ENCODE results near the gene AKAP13.

Gene AKAP13

DNA sequence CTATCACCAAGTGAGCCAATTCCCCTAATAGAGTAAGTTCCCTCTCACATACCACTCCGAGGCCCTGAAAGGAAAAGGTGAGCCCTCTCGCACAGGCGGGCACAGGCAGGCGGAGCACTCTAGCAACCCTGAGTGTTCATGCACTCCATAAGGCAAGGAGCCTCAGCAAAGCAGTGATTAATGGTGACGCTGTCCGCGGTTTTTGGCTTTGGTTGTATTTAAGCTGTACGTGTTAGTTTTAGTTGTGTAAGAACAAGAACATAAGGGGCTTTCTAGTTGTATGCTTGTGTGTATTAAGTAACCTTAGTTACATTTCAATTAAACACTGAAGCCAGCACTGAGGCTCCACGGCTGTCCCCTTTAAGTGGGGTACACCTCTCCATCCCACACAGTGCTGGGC lies 381.2 kb downstream of the AKAP13 start:
- DNase-seq, result no peak

DNA sequence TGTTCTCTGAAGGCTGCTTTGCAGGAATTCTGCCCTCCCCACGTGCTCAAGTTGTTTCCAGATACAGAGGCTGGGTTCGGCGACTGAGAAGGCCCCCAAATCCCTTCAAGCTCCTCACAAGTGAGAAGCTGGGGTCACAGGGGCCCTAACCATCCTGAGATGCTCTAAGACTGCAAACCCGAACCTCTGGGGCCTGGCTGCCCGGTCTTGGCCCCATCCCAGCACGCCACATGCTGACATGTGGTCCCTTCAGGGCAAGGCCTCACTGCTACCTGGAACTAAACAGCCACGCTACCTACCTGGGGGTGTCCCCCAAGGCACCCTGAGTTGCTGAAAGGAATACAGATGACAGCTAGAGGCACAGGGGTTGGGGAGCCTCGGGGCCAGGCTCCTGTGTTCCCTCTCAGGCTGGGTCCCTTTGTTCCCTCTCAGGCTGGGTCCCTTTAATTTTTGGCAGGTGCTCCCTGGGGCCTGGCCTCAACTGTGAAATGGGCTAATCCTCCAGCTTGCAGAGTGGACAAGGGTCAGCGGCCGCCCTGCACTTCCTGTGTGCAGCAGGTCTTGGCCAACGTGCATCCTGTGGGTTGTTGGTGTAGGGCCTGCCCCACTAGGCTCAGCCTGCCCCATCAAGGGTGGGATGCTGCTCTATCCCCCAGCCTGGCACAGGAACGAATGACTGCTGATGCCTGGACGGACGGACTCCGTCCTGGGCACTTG lies 381.8 kb downstream of the AKAP13 start:
- no peak for DNase-seq

DNA sequence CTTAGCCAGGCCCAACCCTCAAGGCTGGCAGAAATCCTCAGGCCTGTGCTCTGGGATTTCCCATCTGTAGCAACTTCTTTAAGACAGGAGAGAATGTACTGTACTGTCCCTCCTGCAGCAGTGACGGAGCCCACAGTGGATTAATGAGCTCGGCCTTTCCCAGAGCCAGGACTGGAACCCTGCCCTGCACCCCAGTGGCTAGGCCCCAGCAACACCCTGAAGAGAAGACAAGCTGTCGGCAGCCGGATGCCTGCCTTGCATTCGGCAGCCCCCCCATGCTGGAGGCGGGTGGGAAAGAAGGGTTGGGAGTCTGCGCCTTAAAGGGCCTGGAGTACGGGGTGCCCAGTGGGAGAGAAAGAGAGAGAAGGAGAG lies 382.3 kb downstream of the AKAP13 start:
- DNase-seq, result no peak

DNA sequence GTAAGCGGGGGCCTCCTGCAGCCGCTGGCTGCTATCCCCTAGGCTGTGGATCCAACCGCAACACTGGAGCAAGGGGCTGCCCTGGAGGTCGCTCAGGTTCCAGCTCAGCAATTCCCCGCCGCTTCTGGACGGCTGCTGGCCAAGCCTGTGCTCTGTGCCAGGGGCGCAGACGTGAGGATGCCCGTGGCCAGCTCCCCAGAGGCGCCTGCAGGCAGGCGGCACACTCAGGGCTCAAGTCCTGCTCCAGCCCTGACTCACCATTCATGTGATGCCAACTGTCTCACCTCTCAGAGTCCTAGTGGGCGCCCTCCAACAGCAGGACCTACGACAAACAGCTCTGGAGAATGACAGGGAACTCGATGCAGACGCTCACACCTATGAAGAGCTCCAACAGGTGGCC lies 382.8 kb downstream of the AKAP13 start:
- DNase-seq, result no peak

DNA sequence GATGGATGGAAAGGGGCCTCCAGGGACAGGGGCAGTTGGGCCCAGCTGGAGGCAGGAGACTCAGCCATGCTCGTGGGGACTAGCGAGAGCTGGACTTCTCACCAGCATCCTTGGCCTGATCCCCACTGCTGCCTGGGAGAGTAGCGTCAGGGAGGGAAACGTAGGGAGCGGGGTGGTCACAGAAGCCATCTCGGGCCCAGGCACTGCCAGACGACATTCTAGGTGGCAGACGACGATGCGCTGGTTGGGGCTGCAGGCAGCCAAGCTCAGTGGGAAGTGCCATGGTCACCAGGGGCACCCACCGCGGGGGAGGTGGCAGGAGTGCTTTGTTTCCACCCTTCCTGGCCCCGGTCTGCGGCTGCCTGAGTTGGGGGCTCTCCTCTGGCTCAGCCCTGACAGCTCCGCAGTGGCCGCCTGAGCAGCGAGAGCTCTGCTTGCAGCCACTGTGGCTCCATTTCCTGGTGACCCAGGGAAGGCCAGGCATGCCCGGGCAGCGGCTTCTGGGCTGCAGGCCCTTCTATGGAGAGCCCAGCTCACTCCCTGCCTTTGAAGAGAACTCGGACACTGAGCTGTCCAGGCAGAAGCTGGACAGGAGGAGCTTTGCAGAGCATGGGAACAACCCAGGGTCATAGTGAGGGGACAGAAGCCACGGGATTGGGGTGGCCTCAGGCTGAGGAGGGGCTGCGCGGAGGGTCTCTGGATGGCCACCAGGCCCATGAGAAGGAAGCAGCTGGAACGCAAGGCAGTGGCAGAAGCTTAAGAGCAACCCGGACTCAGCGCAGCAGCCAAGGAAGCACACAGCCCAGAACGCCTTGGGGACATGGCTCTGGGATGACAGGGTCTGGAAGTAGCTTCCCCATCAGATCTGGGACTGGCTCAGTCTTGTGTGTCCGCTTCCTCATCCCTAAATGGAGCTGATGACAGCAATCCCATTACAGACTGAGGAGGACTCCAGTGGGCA lies 383.6 kb downstream of the AKAP13 start:
- DNase-seq, result no peak

DNA sequence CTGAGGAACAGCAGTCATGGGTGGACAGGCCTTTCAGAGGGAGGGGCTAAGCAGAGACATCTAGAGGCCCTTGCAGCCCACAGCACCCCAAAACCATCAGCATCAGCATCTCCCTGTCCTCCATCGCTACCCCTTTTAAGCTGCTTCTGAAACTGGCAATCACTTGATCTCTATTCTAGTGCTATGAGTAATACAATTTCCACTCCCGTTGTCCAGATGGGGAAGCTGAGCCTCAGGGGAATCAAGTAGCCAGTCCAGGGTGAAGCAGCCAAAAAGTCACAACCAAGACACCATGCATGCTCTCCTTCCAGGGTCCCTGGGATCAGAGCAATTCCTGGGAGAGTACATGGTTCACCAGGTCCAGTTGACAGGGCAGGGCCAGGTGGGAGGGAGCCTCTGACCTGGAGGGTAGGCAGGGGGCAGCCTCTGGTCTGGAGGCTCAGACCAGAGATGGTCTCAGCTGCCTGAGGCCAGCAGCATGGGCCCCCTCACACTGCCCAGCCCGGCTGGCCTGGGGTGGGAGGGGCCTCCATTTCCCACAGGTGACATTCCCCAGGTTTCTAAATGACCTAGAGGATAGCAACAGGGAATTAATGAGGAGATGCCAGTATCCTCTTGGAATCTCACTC lies 384.4 kb downstream of the AKAP13 start:
- no peak for DNase-seq

DNA sequence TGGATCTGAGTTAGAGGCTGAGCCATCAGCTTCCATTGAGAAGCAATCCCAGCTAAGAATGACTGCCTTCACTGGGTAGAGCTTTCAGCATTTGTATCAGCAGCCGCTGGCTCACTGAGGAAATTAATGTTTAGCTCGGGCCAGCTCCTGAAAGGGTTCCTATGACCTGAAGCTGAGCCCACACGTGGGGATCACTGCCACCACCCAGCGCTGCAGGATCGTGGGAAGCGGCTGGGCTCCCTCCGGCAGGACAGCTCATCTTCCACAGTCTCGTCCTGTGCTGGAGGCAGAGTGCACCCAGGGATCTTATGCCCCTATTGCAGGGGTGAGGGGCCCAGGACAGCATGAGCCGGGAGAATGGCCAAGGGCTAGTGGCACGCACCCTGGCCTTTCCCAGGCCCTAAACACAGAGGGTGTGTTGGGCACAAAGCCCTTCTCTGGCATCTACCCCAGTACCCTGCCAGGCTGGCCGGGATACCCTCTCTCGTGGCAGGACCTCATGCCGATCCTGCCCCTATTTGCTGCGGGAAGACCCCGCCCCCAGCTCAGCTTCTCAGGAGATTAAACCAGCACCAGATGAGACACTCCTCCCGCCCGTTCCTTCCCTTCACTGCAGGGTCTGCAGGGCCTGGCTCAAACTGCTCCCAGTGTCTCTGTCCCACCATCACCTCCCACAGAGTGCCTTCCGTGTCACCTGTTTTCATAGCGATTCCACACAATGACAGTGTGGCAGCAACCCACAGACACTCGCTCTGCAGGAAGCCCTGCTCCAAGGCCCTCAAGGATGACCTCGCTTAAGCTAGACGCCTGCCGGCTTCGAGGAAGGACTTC lies 385.8 kb downstream of the AKAP13 start:
- no peak for DNase-seq

DNA sequence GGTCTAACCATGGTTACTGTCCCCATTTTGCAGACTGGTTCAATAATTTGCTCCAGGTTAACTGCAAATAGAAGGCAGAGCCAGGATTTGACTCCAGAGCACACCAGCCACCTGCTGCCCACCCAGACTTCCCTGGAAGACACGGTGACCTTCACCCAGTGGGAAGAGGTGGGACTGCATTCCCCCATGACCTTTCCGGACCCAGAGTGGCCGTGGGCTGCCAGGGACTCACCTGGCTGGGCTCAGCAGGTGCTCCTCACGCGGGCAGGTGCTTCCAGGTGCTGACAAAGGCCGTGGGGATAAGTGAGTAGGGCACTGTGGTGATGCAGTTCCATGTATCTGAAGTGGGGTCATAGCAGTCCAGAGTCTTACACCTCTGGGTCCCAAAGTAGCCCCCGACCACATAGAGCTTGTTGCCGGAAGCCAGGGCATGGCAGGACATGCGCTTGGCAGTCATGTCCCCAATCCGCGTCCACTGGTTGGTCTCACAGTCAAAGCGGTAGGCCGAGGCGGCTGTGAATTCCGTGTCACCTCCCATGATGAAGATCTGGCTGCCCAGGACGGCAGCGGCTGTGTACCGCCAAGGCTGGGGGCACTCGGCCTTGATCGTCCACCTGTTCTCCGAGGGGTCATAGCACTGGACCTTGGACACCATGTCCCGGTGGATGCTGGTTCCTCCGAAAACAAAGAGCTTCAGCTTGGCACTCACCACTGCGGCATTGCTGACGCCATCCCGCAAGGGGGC lies 387.6 kb downstream of the AKAP13 start:
- no peak for DNase-seq

DNA sequence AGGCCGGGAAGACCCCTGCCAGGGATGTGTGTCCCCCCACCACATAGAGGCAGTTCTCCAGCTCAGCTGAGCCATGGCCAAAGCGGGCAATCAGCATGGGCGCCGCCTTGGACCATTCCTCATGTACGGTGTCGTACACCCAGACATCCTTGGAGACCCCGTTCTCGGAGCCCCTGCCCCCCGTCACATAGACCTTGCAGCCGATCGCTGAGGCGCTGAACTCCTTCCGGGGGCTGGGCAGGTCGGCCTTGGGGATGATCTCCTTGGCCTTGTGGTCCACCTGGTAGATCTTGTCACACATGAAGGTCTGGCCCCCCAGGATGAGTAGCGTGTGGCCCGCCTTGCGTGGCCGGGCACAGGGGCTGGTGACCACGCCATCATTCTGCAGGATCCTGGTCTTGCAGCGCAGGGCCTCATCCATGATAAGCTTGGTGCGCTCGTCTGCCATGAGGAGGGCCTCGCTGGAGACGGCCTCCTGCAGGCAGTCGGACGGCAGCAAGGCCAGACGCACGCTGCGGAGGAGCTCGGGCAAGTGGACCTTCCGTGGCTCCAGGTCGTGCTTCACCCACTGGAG lies 388.3 kb downstream of the AKAP13 start:
- DNase-seq, result no peak

DNA sequence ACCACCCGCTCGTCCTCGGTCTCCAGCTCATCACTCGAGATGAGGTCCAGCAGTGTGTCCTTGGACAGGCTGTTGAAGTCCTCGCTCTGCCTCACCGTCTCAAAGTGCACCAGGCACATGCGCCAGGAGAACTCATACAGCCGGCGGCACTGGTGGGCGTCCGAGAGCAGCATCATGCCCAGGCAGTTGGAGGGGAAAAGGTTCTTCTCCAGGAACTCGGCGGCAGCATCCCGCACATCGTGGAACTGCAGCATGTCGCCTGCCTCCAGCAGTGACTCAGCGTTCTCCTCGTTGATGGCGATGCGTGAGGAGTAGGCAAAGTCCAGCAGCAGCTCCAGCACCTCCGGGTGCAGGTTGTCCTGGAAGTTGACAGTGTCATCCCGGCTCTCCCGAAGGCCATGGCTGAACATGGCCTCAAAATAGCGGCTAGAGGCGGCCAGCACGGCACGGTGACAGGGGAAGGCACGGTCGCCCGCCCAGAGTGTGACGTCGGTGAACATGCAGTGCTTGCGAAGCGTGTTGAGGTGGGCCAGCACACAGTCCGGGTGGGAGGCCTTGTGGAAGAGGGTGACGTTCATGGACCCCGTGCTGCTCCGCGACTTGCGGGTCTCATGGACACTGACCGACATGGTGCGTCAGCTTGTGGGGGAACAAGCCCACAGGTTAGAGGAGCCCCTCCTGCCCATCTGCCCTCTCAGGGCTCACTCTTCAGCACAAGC lies 388.9 kb downstream of the AKAP13 start:
- no peak for DNase-seq

DNA sequence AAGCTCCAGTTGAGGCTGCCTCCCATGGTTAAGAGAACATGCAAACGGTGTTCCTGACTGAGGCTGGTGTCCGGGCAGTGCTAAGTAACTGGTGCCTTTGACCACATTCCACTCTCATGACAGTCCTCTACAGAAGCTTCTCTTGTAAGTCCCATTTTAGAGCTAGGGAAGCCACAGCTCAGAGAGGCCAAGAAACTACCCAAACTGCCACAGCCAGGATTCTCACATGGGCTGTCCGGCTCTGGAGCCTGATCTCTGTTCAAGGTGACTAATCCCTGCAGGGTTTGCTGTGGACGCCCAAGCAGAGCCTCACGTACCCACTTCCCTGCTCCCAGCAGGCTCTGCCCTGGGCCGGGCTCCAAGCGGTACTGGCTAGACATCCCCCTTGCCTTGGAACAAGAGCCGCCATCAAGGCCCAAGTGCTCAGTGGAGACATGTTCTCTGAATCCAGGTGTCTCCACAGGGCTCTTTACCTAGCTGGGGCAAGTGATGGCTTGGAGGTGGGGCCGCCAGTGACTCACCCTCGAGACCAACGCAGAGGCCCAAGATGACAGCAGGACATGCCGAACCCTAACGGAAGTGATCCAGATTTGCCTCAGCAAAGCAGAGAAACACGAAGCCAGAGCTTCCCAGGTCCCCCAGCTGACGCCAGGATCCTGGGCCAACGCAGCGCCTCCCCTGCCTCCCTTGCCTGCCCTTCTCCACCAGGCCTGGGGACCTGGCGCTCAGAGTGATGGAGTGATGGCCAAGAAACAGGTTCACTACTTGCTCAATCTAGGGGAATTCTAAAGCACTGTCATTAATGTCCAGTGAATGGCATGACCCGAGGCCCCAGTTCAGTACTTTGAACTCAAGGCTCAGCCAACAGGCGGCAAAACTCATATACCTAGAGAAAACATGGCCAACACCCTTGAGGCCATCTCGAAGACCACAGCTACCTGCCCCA lies 390.0 kb downstream of the AKAP13 start:
- no peak for DNase-seq

DNA sequence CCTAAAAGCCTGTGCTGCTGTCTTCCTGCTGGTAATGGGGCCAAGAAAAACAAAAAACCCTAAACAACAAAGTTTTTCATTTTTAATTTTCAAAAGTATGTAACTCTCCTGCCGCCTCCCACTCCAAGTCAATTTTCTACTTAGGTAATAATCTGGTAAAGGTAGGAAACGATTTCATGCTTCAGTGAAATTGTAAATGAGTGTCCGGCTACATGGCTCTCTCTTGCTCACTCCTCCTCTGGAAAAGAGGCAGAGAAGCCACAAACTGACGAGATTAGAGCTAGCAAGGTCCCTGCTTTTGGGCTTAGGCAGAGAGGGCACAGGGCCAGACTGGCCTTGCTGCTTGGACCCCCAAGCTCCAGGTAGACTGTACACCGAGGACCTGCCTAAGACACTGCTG lies 390.9 kb downstream of the AKAP13 start:
- no peak for DNase-seq

DNA sequence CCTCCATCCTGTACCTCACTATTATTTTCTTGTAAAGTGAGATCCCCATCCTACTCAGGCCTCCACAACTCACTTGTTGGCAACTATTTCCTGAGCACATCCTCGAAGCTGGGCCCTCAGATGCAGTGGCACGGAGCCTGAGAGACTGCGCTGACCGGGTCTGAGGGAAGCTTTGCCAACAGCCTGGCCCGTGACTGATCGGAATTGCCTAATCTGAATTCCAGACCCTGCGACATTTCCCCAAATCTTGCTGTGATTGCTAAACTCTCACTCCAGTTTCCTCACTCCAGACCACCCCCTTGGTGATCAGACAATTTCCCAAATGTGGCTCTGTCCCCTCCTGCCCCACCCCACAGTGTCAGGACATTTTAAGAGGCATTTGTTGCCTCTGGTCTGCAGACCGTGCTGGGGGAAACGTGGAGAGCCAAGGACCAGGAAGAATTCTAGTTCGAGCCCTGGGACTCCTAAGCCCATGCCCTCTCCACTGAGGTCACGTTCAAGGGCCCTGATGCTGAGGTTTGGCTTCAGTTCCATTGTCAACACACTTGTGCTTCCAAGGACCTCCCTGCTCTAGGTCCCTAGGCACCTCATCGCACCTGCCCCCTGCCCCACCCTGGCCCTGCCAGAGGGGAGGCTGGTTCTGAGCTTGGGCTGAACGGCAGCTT lies 391.5 kb downstream of the AKAP13 start:
- DNase-seq, result no peak

DNA sequence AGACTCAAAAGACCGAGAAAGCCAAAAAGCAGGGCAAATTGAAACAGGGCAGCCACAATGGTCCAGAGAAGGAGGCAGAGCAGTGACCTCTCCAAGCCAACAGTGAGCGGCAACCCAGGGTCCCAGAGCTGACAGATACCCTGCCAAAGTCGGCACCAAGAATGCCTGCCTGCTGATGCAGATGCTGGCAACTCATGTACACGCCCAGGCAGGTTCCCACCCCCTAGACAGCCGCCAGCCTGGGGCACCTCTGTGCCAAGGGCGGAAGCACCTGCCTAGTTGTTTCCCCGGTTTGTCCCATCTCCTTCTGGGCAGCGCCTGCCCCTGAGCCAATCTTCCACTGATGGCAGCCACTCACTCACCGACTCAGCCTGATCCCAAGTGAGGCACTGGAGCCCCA lies 392.3 kb downstream of the AKAP13 start:
- DNase-seq, result no peak

DNA sequence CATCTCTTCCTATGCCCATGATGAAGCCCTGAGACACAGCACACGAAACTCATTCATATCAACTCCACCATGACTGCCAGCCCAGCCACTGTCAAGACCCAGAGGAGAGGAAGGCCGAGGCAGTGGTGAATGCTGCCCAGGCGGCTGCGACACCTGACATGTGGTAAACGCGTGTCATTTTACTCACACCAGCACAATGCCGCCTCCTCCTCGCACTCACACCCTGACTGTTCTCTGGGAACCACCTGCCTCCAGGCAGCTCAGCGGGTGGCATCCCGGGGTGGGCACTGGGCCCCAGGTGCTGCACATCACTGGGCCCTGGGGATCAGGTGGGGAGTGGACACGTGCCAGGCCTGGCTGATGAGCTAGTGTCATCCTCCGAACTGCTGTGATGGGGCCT lies 392.8 kb downstream of the AKAP13 start:
- no peak for DNase-seq

DNA sequence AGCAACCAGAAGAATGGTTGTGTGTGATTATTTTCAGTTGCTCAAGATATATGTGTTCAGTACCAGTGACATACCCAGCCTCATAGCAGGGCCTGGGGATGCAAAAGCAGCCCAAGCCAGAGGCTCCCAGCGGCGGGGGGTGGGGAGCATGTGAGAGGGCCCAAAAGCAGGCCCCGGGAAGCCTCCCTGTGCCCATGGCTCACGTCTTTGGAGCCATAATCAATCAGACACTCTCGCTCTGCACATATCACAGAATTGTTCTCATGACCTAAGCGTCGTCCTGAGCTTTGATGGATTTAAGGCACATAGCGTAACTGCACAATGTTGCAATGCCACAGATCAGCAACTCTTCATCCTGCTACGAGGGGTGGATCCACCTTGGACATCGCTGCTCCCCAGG lies 393.6 kb downstream of the AKAP13 start:
- no peak for DNase-seq

DNA sequence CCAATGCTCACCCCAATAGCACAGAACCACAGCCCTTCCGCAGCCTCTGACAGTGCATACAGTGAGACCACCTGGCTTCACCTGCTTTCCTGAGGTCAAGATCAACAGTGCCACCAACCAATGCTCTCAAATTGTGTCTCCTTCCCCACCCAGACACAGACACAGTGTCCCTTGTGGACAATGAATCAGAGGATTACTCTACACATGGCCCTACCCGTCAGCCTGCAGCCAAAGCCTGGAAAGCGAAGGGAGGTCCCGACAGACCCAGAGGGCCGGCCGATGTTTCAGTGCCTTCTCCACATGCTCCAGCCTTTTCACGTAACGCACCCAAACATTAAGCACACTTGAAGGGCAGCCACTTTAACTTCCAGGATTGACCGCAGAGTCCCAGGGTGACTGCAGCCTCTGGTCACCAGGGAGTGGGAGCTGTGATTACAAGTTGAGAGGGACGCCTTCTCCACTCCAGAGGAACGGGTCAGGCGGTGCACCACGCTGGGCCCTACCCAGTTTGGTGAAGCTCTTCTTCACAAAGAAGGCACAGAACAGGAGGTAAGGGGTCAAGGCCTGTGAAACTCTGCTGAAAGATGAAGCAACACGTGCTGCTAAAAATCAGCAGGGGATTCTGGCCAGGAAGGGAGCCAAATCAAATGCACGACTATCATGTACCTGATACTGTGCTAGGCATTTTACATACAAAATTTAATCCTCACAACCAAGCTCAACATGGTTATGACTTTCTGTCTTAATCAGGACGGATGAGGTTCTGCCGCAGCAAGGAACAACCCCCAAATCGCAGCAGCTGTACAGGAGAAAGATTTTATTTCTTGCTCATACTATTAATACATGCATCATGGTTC lies 397.1 kb downstream of the AKAP13 start:
- DNase-seq, result no peak

DNA sequence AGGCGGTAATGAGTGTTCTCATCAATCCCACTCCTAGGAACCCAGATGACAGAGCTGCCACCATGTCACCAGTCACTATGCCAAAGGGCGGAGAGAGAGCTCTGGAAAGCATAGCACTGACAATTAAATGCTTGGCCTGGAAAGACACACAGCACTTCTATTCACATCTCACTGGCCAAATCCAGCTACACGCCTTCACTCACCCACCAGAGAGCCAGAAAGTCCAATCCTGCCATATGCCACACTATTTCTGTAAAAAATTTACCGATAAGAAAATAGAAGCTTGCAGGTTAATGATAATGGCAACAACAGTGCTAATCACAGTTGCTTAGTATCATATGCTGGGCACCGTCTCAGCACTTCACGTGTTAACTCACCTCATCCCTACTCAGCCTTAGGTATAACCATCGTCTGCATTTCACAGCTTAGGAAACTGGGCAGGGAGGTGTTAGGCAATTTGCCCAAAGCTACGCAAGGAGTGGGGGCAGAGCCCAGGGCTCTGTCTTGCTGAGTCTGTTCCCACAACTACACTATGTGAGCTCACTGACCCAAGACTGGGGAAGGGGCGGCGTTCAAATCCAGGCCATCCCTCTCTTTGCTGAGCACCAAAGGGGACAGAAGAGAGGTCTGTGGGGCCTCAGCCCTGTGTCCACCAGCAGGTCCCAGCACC lies 397.8 kb downstream of the AKAP13 start:
- DNase-seq, result no peak

Measured in CD4-positive, alpha-beta T cell treated with Interleukin-17A for 1 hour (primary cell).